Measurements from ENCODE around the gene PECR.

DNA sequence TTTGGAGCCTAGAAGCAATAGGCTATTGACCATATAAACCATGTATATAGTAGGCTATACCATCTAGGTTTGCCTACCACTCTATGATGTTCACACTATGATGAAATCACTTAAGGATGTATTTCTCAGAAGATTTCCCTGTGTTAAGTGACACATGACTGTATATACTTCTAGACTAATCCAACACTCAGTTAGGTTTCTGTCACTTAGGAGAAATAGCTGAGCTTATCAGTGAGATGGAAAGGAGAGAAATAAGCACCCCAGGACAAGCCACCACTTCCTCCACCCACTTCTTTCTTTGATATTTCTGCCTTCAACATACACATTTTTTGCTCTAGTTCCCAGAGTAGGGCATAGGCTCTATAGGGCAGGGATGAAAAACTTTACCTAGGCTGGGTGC is 7.8 kb downstream of the PECR start:
- TF ChIP-seq CTCF (IDR thresholded peaks at IDR 0.05 in 8 of 11, conservative IDR thresholded peaks at IDR 0.05 in 3 of 11) = no peak
- no peak for TF ChIP-seq POLR2A (IDR thresholded peaks at IDR 0.05)
- TF ChIP-seq POLR2AphosphoS5 (IDR thresholded peaks at IDR 0.05) = no peak

All from spleen (tissue), 7 donors.